A673 (cell line): ENCODE data around the gene CBY1.

ENCODE experiments used
- EZH2 ChIP-seq: fragments of 200-600 bp; sonication (generic); IDR thresholded peaks from 2 replicates; pipeline ENCODE4 v1.6.1; 2017; ENCODE audit warnings: borderline replicate concordance, low read depth, mild to moderate bottlenecking, mixed read lengths, antibody characterized with exemption, low read length; ENCODE audit not compliant: poor library complexity, severe bottlenecking
- TF ChIP-seq, protein P1 (sequence below): fragments of 300-800, 200-600 bp; sonication (generic); conservative IDR thresholded peaks from 2 replicates; pipeline ENCODE4 v1.5.1; 2017; ENCODE audit warnings: low read depth, mild to moderate bottlenecking, antibody characterized with exemption, low read length, moderate library complexity, mixed read lengths

DNA sequence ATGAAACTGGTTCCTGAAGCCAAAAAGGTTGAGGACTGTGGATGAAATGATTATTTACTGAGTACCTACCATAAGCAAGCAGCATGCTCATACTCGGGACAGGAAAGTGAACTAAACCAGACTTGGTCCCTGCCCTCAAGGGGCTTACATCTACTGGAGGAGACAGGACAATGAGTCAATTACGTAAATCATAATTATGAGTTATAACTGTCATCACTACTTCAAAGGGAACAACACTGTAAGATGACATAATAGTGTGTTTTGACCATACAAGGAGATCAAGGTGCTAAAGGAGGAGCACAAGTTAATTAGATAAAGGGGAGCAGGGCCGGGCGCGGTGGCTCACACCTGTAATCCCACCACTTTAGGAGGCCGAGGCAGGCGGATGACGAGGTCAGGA lies 2.7 kb upstream of the CBY1 start:
- TF ChIP-seq, protein P1, sequence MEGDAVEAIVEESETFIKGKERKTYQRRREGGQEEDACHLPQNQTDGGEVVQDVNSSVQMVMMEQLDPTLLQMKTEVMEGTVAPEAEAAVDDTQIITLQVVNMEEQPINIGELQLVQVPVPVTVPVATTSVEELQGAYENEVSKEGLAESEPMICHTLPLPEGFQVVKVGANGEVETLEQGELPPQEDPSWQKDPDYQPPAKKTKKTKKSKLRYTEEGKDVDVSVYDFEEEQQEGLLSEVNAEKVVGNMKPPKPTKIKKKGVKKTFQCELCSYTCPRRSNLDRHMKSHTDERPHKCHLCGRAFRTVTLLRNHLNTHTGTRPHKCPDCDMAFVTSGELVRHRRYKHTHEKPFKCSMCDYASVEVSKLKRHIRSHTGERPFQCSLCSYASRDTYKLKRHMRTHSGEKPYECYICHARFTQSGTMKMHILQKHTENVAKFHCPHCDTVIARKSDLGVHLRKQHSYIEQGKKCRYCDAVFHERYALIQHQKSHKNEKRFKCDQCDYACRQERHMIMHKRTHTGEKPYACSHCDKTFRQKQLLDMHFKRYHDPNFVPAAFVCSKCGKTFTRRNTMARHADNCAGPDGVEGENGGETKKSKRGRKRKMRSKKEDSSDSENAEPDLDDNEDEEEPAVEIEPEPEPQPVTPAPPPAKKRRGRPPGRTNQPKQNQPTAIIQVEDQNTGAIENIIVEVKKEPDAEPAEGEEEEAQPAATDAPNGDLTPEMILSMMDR = no peak
- no peak for TF ChIP-seq EZH2
